Activated CD4-positive, alpha-beta T cell treated with anti-CD3 and anti-CD28 coated beads, Interleukin-2, amount 50 U/mL, for 4 hours (primary cell): Measurements from ENCODE around the gene LENEP.

Source experiments
- DNase-seq, 2 experiments: peaks; one replicate each; pipeline ENCODE4 v3.0.0-alpha.2; 2020

The LENEP gene

GRCh38 chr1:155033524-155033923 is 40.1 kb downstream of the LENEP start, which contains the start of the genes DCST1 and DCST2:
Gene DCST1, plus strand, starts transcription at chr1:155033824. Its CDS starts 213 bp downstream, at chr1:155034037.
Gene DCST2, minus strand, starts transcription at chr1:155033781. Its CDS starts 80 bp downstream, at chr1:155033701.
- no peak for DNase-seq

- no peak for DNase-seq
Measured at GRCh38 chr1:155034318-155035208, 41.2 kb downstream of the LENEP start.

GRCh38 chr1:155035936-155036335 is 42.5 kb downstream of the LENEP start:
- no peak for DNase-seq

GRCh38 chr1:155037043-155037442 is 43.7 kb downstream of the LENEP start:
- DNase-seq = no peak

GRCh38 chr1:155037851-155038441 is 44.6 kb downstream of the LENEP start:
- DNase-seq = no peak

GRCh38 chr1:155038602-155039307 is 45.4 kb downstream of the LENEP start:
- DNase-seq = no peak

- no peak for DNase-seq
Measured at GRCh38 chr1:155039308-155039669, 45.9 kb downstream of the LENEP start.

GRCh38 chr1:155040358-155041093 is 47.1 kb downstream of the LENEP start:
- DNase-seq = no peak

- DNase-seq = no peak
Measured at GRCh38 chr1:155042789-155043188, 49.4 kb downstream of the LENEP start.

GRCh38 chr1:155043301-155043702 is 49.9 kb downstream of the LENEP start:
- no peak for DNase-seq

- no peak for DNase-seq
Measured at GRCh38 chr1:155043793-155044192, 50.4 kb downstream of the LENEP start.
